K562 (cell line): Measurements from ENCODE around the gene C1orf167. TPM values are rescaled to one million over a fixed set of nuclear protein-coding genes. Genes with fewer than 3 reads are reported as not detected.

Experiments used
- ATF6 ChIP-seq: sonication (generic); formaldehyde crosslinking; IDR thresholded peaks from 2 replicates; pipeline ENCODE4 v1.4.0; 2020; ENCODE audit warnings: mild to moderate bottlenecking, missing genetic modification reagents
- CC2D1A ChIP-seq: fragments of 450-650 bp; IDR thresholded peaks from 2 replicates; pipeline ENCODE4 v1.6.1; 2017; ENCODE audit warnings: mild to moderate bottlenecking
- CXXC5 ChIP-seq: fragments of 250-450 bp; sonication (Bioruptor Pico); IDR thresholded peaks from 2 replicates; pipeline ENCODE4 v1.8.0; 2022; ENCODE audit warnings: inconsistent platforms, mild to moderate bottlenecking, moderate library complexity
- ELF4 ChIP-seq: fragments of 450-650 bp; formaldehyde crosslinking; IDR thresholded peaks from 2 replicates; pipeline ENCODE4 v1.4.0; 2022; ENCODE audit warnings: missing genetic modification characterization
- ETV1 ChIP-seq: fragments of 450-650 bp; conservative IDR thresholded peaks from 2 replicates; pipeline ENCODE4 v1.6.1; 2016; ENCODE audit warnings: missing genetic modification characterization, control low read depth, low read depth, missing compliant biosample characterization
- JUNB ChIP-seq: fragments of 450-650 bp; formaldehyde crosslinking; conservative IDR thresholded peaks from 2 replicates; pipeline ENCODE4 v1.4.0; 2020; ENCODE audit warnings: mild to moderate bottlenecking
- NR2F6 ChIP-seq: fragments of 450-650 bp; formaldehyde crosslinking; IDR thresholded peaks from 2 replicates; pipeline ENCODE4 v1.4.0; 2020; ENCODE audit warnings: mild to moderate bottlenecking
- PRMT5 ChIP-seq: sonication (generic); formaldehyde crosslinking; IDR thresholded peaks from 2 replicates; pipeline ENCODE4 v1.5.0; 2020; ENCODE audit warnings: missing genetic modification reagents
- RCOR1 ChIP-seq, 2 experiments: IDR thresholded peaks; 2 replicates each; pipeline ENCODE4 v1.6.1; 2012; ENCODE audit warnings: low read depth in 2 of 2, low read length in 2 of 2, borderline replicate concordance in 1 of 2, improper control_type of control experiment in 1 of 2
- STAT5B ChIP-seq: fragments of 250-450 bp; sonication (Bioruptor Pico); IDR thresholded peaks from 2 replicates; pipeline ENCODE4 v1.8.0; 2021; ENCODE audit warnings: mild to moderate bottlenecking, inconsistent platforms
- SUPT5H ChIP-seq: fragments of 450-650 bp; IDR thresholded peaks from 2 replicates; pipeline ENCODE4 v1.6.1; 2016
- TFE3 ChIP-seq: fragments of 450-650 bp; formaldehyde crosslinking; IDR thresholded peaks from 2 replicates; pipeline ENCODE4 v1.4.0; 2020; ENCODE audit warnings: mild to moderate bottlenecking, mixed read lengths
- XRCC3 ChIP-seq: fragments of 450-650 bp; IDR thresholded peaks from 2 replicates; pipeline ENCODE4 v1.6.1; 2017; ENCODE audit warnings: mild to moderate bottlenecking, moderate library complexity
- polyA plus RNA-seq, 8 experiments: library from polyadenylated mRNA; depleted of rRNA in 4 of 8; stranded (reverse) in 5 of 8; unstranded in 3 of 8; fragments of >200 nt; fragmentation: Nextera tagmentation in 2 of 8; fragmentation: Illumina TruSeq in 1 of 8; extraction: Ambion mirVana in 2 of 8; extraction: Trizol in 1 of 8; gene quantifications; 2 replicates each; pipeline versions ENCODE4 v1.2.1 to v1.2.3, GENCODE V29; 2011 to 2014; ENCODE audit warnings: inconsistent platforms in 1 of 8, missing spikeins in 1 of 8
- total RNA-seq, 7 experiments: library from RNA; depleted of rRNA in 6 of 7; stranded (reverse); fragments of >200 nt in 6 of 7; fragmentation: Illumina TruSeq in 2 of 7; extraction: Trizol in 2 of 7; gene quantifications; 2 replicates each; pipeline versions ENCODE4 v1.2.1 to v1.2.3, GENCODE V29; 2011 to 2021; ENCODE audit warnings: low replicate concordance in 1 of 7
- TF ChIP-seq, protein P1 (sequence below): sonication (generic); formaldehyde crosslinking; IDR thresholded peaks from 2 replicates; pipeline ENCODE4 v1.8.0; 2022; ENCODE audit warnings: missing genetic modification reagents, mild to moderate bottlenecking, borderline replicate concordance
- TF ChIP-seq, protein P2 (sequence below): fragments of 450-650 bp; IDR thresholded peaks from 2 replicates; pipeline ENCODE4 v1.6.1; 2016; ENCODE audit warnings: borderline replicate concordance
- TF ChIP-seq, protein P3 (sequence below): fragments of 450-650 bp; IDR thresholded peaks from 2 replicates; pipeline ENCODE4 v1.6.1; 2018; ENCODE audit not compliant: partially characterized antibody

Gene C1orf167
- total and polyA plus RNA-seq, 9 of the 15 experiments (the other 6 are each of a cell fraction or from before 2014, with no cell fraction given), result 0.22 to 0.86 (median 0.31) TPM; not detected in 2

DNA sequence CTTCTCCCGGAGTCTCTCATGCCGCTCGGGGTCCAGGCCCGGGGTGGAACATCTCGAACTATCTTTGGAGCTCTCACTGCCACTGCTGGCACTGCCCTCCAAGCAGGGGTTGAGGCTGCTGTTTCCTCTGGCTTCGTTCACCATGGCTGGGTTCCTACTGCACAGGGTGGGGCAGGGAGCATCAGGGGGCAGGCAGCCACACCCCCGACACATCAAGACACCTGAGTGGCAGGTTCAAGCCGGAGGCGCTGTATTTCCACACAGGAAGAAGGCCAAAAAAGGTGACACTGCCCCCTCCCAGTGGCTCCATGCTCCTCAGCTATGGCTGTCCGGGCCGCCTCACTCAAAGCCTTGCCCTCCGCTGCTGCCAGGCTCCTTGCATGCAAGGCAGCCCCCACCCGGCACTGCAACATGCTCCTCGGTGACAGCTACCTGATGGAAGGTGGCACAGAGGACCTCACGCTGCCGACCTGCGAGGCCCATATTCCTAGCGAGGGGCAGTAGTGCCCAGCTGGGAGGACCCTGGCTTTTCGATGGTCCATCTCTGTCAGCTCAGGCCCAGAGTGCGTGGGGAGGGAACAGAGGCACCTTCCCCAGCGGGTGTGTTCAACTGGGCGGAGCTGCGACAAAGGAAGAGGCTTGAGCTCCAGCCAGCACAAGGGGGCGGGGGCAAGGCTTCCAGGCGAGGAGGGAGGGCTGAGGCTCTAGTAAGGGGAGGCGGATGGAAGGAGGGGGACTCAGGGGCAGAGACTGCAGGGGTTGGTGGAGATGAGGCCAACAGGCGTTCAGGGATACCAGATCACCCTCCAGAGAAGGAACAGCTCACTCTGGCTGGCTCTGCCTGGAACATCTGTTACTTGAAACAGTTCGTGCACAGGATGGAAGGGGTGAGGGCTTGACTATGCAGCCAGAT is 41.2 kb downstream of the C1orf167 start (continued):
- no peak for TF ChIP-seq ETV1 (tag)
- TF ChIP-seq PRMT5, result no peak; the same call in 1 of the 2 replicates
- no peak for TF ChIP-seq XRCC3
- no peak for TF ChIP-seq TFE3 (CRISPR knock-in tag)
- TF ChIP-seq SUPT5H, result peak; percentile 75
- no peak for TF ChIP-seq JUNB
- peak; percentile 56; the same call in 1 of the 2 replicates for TF ChIP-seq NR2F6 (CRISPR knock-in tag)
- TF ChIP-seq, protein P1, sequence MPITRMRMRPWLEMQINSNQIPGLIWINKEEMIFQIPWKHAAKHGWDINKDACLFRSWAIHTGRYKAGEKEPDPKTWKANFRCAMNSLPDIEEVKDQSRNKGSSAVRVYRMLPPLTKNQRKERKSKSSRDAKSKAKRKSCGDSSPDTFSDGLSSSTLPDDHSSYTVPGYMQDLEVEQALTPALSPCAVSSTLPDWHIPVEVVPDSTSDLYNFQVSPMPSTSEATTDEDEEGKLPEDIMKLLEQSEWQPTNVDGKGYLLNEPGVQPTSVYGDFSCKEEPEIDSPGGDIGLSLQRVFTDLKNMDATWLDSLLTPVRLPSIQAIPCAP, result no peak
- peak; percentile 46; the same call in 1 of the 2 replicates for TF ChIP-seq CXXC5 (CRISPR knock-in tag)
- TF ChIP-seq, protein P2, sequence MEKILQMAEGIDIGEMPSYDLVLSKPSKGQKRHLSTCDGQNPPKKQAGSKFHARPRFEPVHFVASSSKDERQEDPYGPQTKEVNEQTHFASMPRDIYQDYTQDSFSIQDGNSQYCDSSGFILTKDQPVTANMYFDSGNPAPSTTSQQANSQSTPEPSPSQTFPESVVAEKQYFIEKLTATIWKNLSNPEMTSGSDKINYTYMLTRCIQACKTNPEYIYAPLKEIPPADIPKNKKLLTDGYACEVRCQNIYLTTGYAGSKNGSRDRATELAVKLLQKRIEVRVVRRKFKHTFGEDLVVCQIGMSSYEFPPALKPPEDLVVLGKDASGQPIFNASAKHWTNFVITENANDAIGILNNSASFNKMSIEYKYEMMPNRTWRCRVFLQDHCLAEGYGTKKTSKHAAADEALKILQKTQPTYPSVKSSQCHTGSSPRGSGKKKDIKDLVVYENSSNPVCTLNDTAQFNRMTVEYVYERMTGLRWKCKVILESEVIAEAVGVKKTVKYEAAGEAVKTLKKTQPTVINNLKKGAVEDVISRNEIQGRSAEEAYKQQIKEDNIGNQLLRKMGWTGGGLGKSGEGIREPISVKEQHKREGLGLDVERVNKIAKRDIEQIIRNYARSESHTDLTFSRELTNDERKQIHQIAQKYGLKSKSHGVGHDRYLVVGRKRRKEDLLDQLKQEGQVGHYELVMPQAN, result peak; percentile 94
- no peak for TF ChIP-seq STAT5B (CRISPR knock-in tag)
- peak; percentile 73 for TF ChIP-seq ELF4 (CRISPR knock-in tag)
- peak in 1 of 2 experiments; percentile 62; a peak in 1 of 4 replicates for TF ChIP-seq RCOR1 (IDR thresholded peaks at IDR 0.05; ENCODE audit: borderline replicate concordance in 1 of 2, low read depth in 2 of 2, low read length in 2 of 2)
- TF ChIP-seq CC2D1A, result peak; percentile 95; the same call in 1 of the 2 replicates
- TF ChIP-seq, protein P3, sequence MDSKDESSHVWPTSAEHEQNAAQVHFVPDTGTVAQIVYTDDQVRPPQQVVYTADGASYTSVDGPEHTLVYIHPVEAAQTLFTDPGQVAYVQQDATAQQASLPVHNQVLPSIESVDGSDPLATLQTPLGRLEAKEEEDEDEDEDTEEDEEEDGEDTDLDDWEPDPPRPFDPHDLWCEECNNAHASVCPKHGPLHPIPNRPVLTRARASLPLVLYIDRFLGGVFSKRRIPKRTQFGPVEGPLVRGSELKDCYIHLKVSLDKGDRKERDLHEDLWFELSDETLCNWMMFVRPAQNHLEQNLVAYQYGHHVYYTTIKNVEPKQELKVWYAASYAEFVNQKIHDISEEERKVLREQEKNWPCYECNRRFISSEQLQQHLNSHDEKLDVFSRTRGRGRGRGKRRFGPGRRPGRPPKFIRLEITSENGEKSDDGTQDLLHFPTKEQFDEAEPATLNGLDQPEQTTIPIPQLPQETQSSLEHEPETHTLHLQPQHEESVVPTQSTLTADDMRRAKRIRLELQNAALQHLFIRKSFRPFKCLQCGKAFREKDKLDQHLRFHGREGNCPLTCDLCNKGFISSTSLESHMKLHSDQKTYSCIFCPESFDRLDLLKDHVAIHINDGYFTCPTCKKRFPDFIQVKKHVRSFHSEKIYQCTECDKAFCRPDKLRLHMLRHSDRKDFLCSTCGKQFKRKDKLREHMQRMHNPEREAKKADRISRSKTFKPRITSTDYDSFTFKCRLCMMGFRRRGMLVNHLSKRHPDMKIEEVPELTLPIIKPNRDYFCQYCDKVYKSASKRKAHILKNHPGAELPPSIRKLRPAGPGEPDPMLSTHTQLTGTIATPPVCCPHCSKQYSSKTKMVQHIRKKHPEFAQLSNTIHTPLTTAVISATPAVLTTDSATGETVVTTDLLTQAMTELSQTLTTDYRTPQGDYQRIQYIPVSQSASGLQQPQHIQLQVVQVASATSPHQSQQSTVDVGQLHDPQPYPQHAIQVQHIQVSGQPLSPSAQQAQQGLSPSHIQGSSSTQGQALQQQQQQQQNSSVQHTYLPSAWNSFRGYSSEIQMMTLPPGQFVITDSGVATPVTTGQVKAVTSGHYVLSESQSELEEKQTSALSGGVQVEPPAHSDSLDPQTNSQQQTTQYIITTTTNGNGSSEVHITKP, result no peak
- peak; percentile 52; the same call in 1 of the 2 replicates for TF ChIP-seq ATF6 (CRISPR knock-in tag)
